Measurements from ENCODE around the gene AUTS2.

- TF ChIP-seq EZH2 (IDR thresholded peaks at IDR 0.05; ENCODE audit: insufficient read depth, poor library complexity, severe bottlenecking) = no peak
- TF ChIP-seq EZH2phosphoT487 (IDR thresholded peaks at IDR 0.05; ENCODE audit: insufficient read depth, low read depth) = no peak
Measured at GRCh38 chr7:69885431-69885830, 287.2 kb downstream of the AUTS2 start.

Measured in GM23248 (cell line).